HCT116 (cell line): ENCODE results near the gene AMDHD1. TPM values are rescaled to one million over a fixed set of nuclear protein-coding genes. Genes with fewer than 3 reads are reported as not detected.

Experiments used
- ATAC-seq: fragments of 200-7000 bp; cut with Tn5 transposase; 2 replicates; pipeline ENCODE4 v1.9.1; 2020; ENCODE audit warnings: mild to moderate bottlenecking, moderate library complexity
- BruUV-seq: library from RNA; stranded (reverse); fragments of 400-500 nt; replicated peaks from 2 replicates; lab custom pipeline; 2021; lab: Mats Ljungman, UMichigan
- CTCF ChIA-PET: fragments of 300-600 bp; sonication (Branson Sonifier 250); formaldehyde crosslinking; loops from one replicate; lab custom pipeline; 2021; ENCODE audit warnings: antibody characterized with exemption; lab: Charles Lee
- POLR2A ChIA-PET: fragments of 300-600, 350-600 bp; sonication (Branson Sonifier 250); formaldehyde crosslinking; loops from one replicate; lab custom pipeline; 2021; ENCODE audit warnings: antibody characterized with exemption; lab: Charles Lee
- RAD21 ChIA-PET, 2 experiments: fragments of 300-600 bp; sonication (Branson Sonifier 250); formaldehyde crosslinking; loops; one replicate each; lab custom pipeline; 2023; ENCODE audit warnings: low total read pairs in 2 of 2; ENCODE audit not compliant: uncharacterized antibody in 2 of 2, unreplicated experiment in 2 of 2, low non-redundant PET in 1 of 2; lab: Charles Lee
- DNase-seq: peaks from one replicate; pipeline ENCODE4 v3.0.0-alpha.2; 2010; ENCODE audit warnings: low read depth, low spot score
- H2AFZ ChIP-seq: fragments of 200-600 bp; shearing (Covaris generic), sonication (generic); 2 replicates; pipeline ENCODE4 v1.6.1; 2017; ENCODE audit warnings: low read depth, mixed run types, mixed read lengths, antibody characterized with exemption, low read length; ENCODE audit not compliant: poor library complexity, severe bottlenecking
- H3K27ac ChIP-seq: 2 replicates; pipeline ENCODE4 v1.5.1; 2012; ENCODE audit warnings: low read depth, low read length
- H3K27me3 ChIP-seq: fragments of 200-600 bp; sonication (generic); 2 replicates; pipeline ENCODE4 v1.6.1; 2016; ENCODE audit warnings: mixed run types, low read length, mixed read lengths; ENCODE audit not compliant: insufficient read depth
- H3K36me3 ChIP-seq, 2 experiments: fragments of 200-500 bp in 1 of 2; fragments of 200-600 bp in 1 of 2; sonication (Bioruptor generic) in 1 of 2; sonication (generic) in 1 of 2; 2 replicates each; pipeline versions ENCODE4 v1.5.1 to v1.6.1; 2014 to 2016; ENCODE audit warnings: low read length in 2 of 2, inconsistent platforms in 1 of 2, mixed read lengths in 1 of 2, mixed run types in 1 of 2; ENCODE audit not compliant: insufficient read depth in 2 of 2, control insufficient read depth in 1 of 2
- H3K4me1 ChIP-seq, 2 experiments: fragments of 200-600 bp in 1 of 2; sonication (generic) in 1 of 2; 2 replicates each; pipeline versions ENCODE4 v1.5.1 to v1.6.1; 2012 to 2017; ENCODE audit warnings: low read length in 2 of 2, inconsistent platforms in 1 of 2, mild to moderate bottlenecking in 1 of 2, mixed read lengths in 1 of 2, mixed run types in 1 of 2, moderate library complexity in 1 of 2; ENCODE audit not compliant: insufficient read depth in 2 of 2, control insufficient read depth in 1 of 2
- H3K4me2 ChIP-seq: fragments of 200-600 bp; sonication (generic); 2 replicates; pipeline ENCODE4 v1.6.1; 2017; ENCODE audit warnings: mixed run types, low read length, mixed read lengths
- H3K4me3 ChIP-seq, 2 experiments: fragments of 200-600 bp in 1 of 2; sonication (generic) in 1 of 2; replicated peaks in 1 of 2; 2 replicates each; pipeline ENCODE4 v1.5.1; 2011 to 2016; ENCODE audit warnings: low read length in 2 of 2, control low read depth in 1 of 2, low read depth in 1 of 2, mild to moderate bottlenecking in 1 of 2, mixed read lengths in 1 of 2, mixed run types in 1 of 2
- H3K79me2 ChIP-seq: fragments of 200-600 bp; sonication (generic); 2 replicates; pipeline ENCODE4 v1.6.1; 2017; ENCODE audit warnings: mild to moderate bottlenecking, mixed run types, low read length, moderate library complexity, mixed read lengths; ENCODE audit not compliant: insufficient read depth
- H3K9ac ChIP-seq: fragments of 200-600 bp; sonication (generic); 2 replicates; pipeline ENCODE4 v1.6.1; 2016; ENCODE audit warnings: low read length, mixed read lengths
- H3K9me2 ChIP-seq: fragments of 200-600 bp; sonication (generic), shearing (Covaris generic); 2 replicates; pipeline ENCODE4 v1.6.1; 2017; ENCODE audit warnings: mixed run types, mild to moderate bottlenecking, moderate library complexity; ENCODE audit not compliant: insufficient read depth
- H3K9me3 ChIP-seq, 2 experiments: fragments of 200-500 bp in 1 of 2; fragments of 200-600 bp in 1 of 2; sonication (Bioruptor generic) in 1 of 2; sonication (generic) in 1 of 2; 2 replicates each; pipeline ENCODE4 v1.6.1; 2014 to 2017; ENCODE audit warnings: low read length in 2 of 2, mixed read lengths in 2 of 2, inconsistent platforms in 1 of 2, low read depth in 1 of 2, mild to moderate bottlenecking in 1 of 2, mixed run types in 1 of 2, moderate library complexity in 1 of 2; ENCODE audit not compliant: control insufficient read depth in 1 of 2, insufficient read depth in 1 of 2
- H4K20me1 ChIP-seq: fragments of 200-600 bp; sonication (generic), shearing (Covaris generic); 2 replicates; pipeline ENCODE4 v1.6.1; 2017; ENCODE audit warnings: mixed run types, mild to moderate bottlenecking, moderate library complexity; ENCODE audit not compliant: insufficient read depth
- ATF3 ChIP-seq: IDR thresholded peaks from 2 replicates; pipeline ENCODE4 v1.6.1; 2012
- CBX3 ChIP-seq: IDR thresholded peaks from 2 replicates; pipeline ENCODE4 v1.6.1; 2012; ENCODE audit warnings: low read depth
- CTCF ChIP-seq, 3 experiments: fragments of 200-600 bp in 1 of 3; sonication (generic) in 1 of 3; IDR thresholded peaks in 2 of 3; conservative IDR thresholded peaks in 1 of 3; 2 replicates each; pipeline ENCODE4 v1.5.1; 2012 to 2017; ENCODE audit warnings: low read depth in 2 of 3, low read length in 2 of 3, antibody characterized with exemption in 1 of 3, borderline replicate concordance in 1 of 3, control low read depth in 1 of 3, mild to moderate bottlenecking in 1 of 3, mixed read lengths in 1 of 3, mixed run types in 1 of 3, moderate library complexity in 1 of 3; ENCODE audit not compliant: insufficient read depth in 1 of 3
- ELF1 ChIP-seq: IDR thresholded peaks from 2 replicates; pipeline ENCODE4 v1.6.1; 2012; ENCODE audit warnings: low read depth, borderline replicate concordance
- FOSL1 ChIP-seq: IDR thresholded peaks from 2 replicates; pipeline ENCODE4 v1.6.1; 2012; ENCODE audit warnings: low read depth
- MAX ChIP-seq: IDR thresholded peaks from 2 replicates; pipeline ENCODE4 v1.6.1; 2012
- RAD21 ChIP-seq: IDR thresholded peaks from 2 replicates; pipeline ENCODE4 v1.6.1; 2012; ENCODE audit warnings: low read depth, mild to moderate bottlenecking
- SP1 ChIP-seq: IDR thresholded peaks from 2 replicates; pipeline ENCODE4 v1.6.1; 2012; ENCODE audit warnings: low read depth
- TCF7L2 ChIP-seq: IDR thresholded peaks from 2 replicates; pipeline ENCODE4 v1.7.0; 2011; ENCODE audit warnings: borderline replicate concordance, inconsistent platforms; ENCODE audit not compliant: insufficient read depth, insufficient read length; ENCODE audit errors: extremely low read depth
- ZFX ChIP-seq: fragments of 450-650 bp; IDR thresholded peaks from 2 replicates; pipeline ENCODE4 v1.6.1; 2017
- intact Hi-C: fragments of 100-400 bp; cut with micrococcal nuclease; formaldehyde crosslinking; loops from 2 replicates; pipeline ENCODE4 v1.10.0; 2022
- total RNA-seq: library from RNA; stranded (reverse); gene quantifications from one replicate; pipeline ENCODE4 v1.2.1, GENCODE V29; 2021; ENCODE audit not compliant: unreplicated experiment
- TF ChIP-seq, protein P1 (sequence below): IDR thresholded peaks from 2 replicates; pipeline ENCODE4 v1.6.1; 2012; ENCODE audit warnings: low read depth

The AMDHD1 gene
- total RNA-seq, 1 experiment from 2014 or later = 3.0 TPM

DNA sequence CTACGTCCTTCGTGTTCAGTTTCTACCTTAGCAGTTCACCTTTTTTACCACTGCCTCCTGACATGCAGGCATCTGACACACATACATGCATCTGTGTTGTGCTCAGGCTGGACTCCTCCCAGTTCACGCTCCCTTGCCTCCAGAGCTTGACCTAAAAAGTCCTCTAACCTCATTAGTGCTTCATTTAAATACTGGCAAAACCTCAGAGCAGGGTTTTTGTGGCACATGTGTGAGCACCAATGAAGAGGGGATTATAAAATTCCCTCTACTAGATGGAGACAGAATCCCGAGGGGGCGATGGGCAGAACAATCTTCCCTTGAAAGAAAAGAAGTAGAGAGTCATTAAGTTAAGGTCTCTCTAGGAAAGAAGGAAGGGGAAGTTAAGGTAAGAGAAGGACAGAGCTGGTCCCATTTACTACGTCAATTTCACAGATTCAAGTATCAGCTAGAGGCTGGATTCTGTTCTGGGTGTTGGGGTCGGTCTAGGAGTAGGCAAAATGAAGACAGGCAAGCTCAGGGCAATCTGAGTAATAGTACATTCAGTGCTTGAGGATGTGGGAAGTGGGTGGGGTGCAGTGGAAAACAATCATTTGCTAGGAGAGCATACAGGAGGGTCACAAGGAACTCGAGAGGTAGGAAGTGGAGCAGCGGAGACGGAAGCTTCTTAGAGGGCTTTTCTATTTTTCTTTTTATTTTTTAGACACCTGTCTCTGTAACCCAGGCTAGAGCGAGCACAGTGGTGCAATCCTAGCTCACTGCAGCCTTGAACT, 45.6 kb downstream of the AMDHD1 start:
- CTCF ChIA-PET = interaction anchor here (1.7 kb wide), 1 partner anchor 9 kb away, joined by 6 read pairs; no protein-coding TSS in a partner anchor

More for the DNA sequence above, 45.6 kb downstream of the AMDHD1 start:
- no peak overlapping the region for H3K4me3 ChIP-seq
- H3K9me3 ChIP-seq = no peaks in the 10 kb centered on the region
- no peak overlapping the region for H3K27ac ChIP-seq
- intact Hi-C loops = no loop called here
- H3K36me3 ChIP-seq = no peaks in the 10 kb centered on the region
- no peaks in the 10 kb centered on the region for H4K20me1 ChIP-seq
- H3K27me3 ChIP-seq = no peaks in the 10 kb centered on the region
- no peak overlapping the region for H3K4me2 ChIP-seq
- ChIA-PET RAD21 (no interaction called here), POLR2A (no interaction called here)
- no peak overlapping the region for H3K9ac ChIP-seq
- H2AFZ ChIP-seq = no peak overlapping the region
- TF ChIP-seq ATF3 = no peak
- no peak for TF ChIP-seq RAD21
- no peak for TF ChIP-seq ZFX
- TF ChIP-seq ELF1 = no peak
- no peak for TF ChIP-seq TCF7L2
- TF ChIP-seq, protein P1, sequence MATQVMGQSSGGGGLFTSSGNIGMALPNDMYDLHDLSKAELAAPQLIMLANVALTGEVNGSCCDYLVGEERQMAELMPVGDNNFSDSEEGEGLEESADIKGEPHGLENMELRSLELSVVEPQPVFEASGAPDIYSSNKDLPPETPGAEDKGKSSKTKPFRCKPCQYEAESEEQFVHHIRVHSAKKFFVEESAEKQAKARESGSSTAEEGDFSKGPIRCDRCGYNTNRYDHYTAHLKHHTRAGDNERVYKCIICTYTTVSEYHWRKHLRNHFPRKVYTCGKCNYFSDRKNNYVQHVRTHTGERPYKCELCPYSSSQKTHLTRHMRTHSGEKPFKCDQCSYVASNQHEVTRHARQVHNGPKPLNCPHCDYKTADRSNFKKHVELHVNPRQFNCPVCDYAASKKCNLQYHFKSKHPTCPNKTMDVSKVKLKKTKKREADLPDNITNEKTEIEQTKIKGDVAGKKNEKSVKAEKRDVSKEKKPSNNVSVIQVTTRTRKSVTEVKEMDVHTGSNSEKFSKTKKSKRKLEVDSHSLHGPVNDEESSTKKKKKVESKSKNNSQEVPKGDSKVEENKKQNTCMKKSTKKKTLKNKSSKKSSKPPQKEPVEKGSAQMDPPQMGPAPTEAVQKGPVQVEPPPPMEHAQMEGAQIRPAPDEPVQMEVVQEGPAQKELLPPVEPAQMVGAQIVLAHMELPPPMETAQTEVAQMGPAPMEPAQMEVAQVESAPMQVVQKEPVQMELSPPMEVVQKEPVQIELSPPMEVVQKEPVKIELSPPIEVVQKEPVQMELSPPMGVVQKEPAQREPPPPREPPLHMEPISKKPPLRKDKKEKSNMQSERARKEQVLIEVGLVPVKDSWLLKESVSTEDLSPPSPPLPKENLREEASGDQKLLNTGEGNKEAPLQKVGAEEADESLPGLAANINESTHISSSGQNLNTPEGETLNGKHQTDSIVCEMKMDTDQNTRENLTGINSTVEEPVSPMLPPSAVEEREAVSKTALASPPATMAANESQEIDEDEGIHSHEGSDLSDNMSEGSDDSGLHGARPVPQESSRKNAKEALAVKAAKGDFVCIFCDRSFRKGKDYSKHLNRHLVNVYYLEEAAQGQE = no peak
- no peak for TF ChIP-seq SP1
- TF ChIP-seq MAX = no peak
- TF ChIP-seq CBX3 = no peak
- TF ChIP-seq CTCF (IDR thresholded peaks at IDR 0.05 in 2 of 3, conservative IDR thresholded peaks at IDR 0.05 in 1 of 3; ENCODE audit: borderline replicate concordance in 1 of 3, insufficient read depth in 1 of 3, low read depth in 2 of 3, low read length in 2 of 3) = no peak
- no peak for TF ChIP-seq FOSL1
- no peak for DNase-seq
- BruUV-seq = no TSS peak
- H3K9me2 ChIP-seq = no peaks in the 10 kb centered on the region
- ATAC-seq = no peak
- no peaks in the 10 kb centered on the region for H3K4me1 ChIP-seq
- no peaks in the 10 kb centered on the region for H3K79me2 ChIP-seq
